Stimulated activated CD4-positive, alpha-beta T cell treated with anti-CD3 and anti-CD28 coated beads, Interleukin-4, amount 100 ng/mL, for 24 hours (primary cell): Measurements from ENCODE around the gene ZNF77.
"Not testable (repeated sequence)": the region's sequence is repeated elsewhere in the genome, so short reads cannot be mapped to it uniquely, and the experiment has no call there.

Source experiments
- DNase-seq: peaks from one replicate; pipeline ENCODE4 v3.0.0-alpha.2; 2020

The ZNF77 gene

DNA sequence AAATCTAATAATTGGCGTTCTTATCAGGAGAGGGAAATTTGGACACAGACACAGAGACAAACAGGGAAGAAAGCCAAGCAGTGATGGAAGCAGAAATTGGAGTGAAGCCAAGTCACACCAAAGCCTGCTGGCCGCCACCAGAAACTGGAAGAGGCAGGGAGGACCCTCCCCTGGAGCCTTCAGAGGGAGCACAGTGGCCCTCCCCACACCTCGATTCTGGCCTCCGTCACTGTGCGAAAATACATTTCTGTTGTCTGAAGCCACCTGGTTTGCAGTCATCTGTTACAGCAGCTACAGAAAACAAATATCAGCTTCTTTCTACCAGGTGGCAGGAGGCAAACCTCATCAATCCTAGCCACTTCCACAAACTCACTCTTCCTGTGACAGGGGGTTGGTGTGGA is 24.3 kb upstream of the ZNF77 start:
- no peak for DNase-seq

DNA sequence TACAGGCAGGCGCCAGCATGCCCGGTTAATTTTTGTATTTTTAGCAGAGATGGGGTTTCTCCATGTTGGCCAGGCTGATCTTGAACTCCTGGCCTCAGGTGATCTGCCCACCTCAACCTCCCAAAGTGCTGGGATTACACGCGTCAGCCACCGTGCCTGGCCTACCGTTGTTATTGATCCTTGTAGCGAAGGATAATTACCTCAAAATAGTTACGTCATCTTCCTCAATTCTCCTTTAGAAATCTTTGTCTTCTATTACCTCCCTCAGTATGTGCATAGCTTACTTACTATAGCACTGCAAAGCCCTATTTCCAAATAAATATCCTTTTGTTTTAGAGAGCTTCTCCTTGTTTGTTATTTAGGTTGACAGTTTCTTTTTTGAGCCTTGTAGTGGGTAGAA is 23.2 kb upstream of the ZNF77 start:
- no peak for DNase-seq

DNA sequence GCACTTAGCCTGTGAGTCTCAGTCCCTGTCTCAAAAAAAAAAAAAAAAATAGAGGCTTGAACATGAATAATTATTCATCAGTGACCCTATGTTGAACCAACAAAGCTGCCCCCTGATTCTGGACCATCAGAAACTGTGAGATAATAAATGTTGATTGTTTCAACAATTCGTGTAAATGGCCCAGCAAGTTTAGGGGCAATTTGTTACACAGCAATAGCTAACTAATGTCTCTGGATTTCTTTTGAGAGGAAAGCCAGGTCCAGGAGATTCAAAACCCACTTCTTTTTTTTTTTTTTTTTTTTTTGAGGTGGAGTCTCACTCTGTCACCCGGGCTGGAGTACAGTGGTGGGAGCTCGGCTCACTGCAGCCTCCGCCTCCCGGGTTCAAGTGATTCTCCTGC is 20.1 kb upstream of the ZNF77 start:
- no peak for DNase-seq

DNA sequence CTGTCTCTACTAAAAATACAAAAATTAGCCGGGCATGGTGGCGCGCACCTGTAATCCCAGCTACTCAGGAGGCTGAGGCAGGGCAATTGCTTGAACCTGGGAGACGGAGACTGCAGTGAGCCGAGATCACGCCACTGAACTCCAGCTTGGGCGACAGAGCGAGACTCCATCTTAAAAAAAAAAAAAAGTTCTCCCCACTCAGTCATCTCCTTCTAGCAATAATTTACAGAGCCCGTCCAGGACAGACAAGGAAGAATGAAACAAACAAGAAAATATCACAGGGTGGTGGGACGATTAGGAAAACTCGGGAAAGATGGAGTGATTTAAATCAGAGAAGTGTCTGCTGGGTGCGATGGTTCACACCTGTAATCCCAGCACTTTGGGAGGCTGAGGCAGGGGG is 18.9 kb upstream of the ZNF77 start:
- not testable (repeated sequence) for DNase-seq

DNA sequence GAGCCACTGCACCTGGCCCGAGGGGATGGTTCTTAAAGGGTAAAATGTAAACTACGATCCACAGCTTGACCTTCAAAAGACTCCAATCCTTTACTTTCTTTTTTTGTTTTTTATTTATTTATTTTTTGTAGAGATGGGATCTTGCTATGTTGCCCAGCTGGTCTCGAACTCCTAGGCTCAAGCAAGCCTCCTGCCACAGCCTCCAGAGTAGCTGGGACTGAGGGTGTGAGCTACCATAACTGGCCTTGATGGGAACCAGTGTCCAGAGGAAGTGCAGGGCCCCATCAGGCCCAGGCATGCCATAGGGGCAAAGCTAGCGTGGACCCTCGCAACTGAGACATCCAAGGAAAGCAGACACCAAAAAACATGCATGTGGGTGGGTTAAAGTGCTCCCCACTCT is 18.4 kb upstream of the ZNF77 start:
- DNase-seq = no peak

DNA sequence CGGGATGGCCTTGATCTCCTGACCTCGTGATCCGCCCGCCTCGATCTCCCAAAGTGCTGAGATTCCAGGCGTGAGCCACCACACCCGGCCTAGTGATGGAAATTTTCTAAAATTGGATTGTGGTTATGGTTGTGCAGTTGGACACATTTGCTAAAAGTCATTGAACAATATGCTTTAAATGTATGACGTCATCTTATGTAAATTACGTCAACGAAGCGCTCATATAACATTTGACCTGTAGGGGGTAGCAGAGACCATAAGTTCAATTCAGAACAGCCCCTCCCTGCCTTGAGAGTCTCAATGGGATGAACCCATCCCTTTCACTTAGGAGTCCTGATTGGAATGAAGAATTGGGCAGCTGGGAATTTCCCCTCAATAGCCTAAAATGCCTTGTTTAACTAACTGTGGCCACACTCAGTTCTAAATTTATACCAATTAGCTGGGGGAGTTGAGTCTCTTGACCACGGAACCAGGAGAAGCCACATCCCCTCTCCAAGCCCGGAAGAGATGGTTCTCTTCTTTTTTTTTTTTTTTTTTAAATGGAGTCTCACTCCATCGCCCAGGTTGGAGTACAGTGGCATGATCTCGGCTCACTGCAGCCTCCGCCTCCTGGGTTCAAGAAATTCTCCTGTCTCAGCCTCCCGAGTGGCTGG is 17.4 kb upstream of the ZNF77 start:
- peak; percentile 56 for DNase-seq

DNA sequence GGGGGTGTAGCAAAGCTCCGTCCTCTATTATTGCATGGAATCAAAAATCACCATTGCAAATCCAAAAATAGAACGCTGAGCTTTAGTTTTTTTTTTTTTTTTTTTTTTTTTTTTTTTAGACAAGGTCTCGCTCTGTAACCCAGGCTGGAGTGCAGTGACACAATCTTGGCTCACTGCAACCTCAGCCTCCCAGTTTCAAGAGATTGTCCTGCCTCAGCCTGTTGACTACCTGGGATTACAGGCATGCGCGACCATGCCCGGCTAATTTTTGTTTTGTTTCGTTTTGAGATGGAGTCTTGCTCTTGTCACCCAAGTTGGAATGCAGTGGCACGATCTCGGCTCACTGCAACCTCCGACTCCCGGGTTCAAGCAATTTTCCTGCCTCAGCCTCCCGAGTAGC is 15.3 kb upstream of the ZNF77 start:
- no peak for DNase-seq

DNA sequence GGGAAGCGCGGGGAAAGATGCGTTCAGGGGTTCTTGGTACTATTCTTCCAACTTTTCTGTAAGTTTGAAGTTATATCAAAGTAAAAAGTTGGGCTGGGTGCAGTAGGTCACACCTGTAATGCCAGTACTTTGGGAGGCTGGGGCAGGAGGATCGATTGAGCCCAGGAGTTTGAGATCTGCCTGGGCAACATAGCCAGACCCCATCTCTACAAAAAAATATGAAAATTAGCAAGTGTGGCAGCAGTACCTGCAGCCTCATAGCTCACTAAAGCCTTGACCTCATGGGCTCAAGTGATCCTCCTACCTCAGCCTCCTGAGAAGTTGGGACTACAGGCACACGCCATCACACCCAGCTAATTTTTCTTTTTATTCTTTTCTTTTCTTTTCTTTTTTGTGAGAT is 12.4 kb upstream of the ZNF77 start:
- no peak for DNase-seq

DNA sequence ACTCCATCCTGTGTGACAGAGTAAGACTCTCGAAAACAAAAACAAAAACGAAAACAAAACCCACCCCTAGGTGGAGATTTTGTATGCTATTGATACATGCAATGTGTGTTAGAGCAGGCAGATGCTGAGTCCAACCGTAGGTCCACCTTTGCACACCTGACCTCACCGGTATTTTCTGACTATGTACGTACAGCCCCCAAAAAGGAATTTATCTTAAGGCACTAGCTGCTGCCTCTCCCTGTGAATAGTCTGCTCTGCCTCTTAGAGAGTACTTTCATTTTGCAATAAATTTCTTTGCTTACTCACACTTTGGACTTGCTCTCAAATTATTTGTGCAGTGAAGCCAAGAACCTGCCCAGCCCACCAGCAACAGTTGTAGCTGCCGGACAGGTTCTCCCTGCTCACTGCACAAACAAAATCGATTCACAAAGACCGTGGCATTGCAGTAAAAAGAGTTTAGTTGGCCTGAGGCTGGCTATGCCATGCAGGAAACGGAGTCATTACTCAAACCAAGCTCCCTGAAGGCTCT is 8.2 kb upstream of the ZNF77 start:
- DNase-seq = no peak

DNA sequence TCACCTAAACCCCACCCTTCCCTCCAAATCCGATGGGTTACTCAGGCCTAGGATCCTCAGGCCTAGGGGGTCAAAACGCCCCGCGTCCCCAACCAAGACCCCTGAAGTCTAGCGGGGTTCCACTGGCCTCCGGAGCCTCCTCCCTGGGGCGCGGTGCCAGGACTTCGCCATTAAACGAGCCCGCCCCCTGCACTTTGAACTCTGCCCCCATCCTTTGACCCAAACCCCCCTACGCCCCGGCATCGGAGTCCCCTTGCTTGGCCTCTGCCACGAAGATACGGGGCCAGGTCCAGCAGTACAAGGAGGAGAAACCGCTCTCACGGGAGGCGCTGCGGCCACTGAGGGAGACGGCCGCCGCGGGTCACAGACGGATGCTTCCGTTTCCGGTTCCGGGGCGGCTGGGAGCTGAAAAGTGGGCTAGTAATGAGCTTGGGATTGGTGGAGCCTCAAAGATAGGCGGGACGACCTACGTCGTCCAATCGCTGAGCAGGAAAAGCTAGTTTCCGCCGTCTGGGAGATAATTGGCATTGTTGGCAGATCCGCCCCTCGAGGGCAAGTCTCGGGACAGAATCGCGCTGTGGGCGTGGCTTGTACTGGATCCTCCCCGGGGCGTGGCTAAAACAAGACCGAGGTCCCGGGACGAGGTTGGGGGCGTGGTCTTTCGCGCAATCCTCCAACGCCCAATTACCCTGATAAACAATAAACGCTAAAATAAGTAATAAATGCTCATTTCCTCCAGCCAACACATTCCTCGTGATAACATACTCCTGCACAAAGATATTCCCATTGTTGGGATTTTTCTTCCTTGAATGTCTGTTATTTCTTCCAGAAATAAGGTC is 5.7 kb upstream of the ZNF77 start:
- peak; percentile 100 for DNase-seq

DNA sequence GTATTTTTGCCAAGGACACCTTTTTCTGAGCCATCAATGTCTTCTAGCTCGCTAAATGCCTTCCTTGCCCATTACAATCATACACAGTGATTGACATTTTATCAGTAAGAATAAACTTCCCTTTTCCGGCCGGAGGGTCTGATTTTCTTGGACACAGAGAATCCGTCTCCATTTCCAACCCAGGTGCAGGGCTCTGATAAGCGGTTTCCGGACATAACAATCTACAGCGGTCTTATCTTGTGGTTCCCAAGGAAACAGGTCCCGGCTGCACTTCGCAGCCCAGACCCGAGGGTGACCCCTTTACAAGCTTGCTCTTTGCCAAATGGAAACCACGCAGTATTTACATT is 5.1 kb upstream of the ZNF77 start:
- DNase-seq = no peak

DNA sequence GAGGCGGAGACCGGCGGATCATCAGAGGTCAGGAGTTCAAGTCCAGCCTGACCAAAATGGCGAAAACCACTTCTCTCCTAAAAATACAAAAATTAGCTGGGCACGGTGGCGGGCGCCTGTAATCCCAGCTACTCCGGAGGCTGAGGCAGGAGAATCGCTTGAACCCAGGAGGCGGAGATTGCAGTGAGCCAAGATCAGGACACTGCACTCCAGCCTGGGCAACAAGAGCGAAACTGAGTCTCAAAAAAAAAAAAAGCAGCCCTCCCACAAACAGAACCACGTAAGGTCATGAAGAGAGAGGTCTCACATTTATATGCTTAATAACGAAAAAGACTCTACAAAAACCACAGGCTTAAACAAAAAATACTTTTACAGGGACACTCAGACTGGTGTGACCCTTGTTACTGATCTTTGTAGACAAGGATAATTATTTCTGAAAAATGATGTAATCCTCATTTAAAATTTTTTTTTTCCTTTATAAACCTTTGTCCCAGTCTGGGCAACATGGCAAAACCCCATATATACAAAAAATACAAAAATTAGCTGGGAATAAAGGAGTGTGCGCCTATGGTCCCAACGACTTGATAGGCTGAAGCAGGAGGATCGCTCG is 909 bp upstream of the ZNF77 start:
- no peak for DNase-seq

DNA sequence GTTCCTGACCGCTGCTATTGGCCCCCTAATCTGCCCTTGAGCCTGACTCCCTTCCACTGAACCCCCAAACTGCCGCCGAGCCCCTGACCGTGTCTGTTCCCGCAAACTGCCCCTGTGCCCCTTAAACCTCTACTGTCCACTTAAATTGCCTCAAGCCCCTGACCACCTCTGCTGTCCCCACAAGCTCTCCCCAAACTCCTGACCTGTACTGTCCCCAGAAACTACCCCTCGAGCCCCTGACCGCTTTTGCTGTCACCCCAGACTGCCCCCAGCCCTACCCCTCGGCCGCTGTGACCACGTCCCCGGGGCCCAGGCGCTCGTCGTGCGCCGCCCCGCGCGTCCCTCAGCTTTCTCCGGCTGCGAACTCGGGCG is 382 bp downstream of the ZNF77 start:
- no peak for DNase-seq

DNA sequence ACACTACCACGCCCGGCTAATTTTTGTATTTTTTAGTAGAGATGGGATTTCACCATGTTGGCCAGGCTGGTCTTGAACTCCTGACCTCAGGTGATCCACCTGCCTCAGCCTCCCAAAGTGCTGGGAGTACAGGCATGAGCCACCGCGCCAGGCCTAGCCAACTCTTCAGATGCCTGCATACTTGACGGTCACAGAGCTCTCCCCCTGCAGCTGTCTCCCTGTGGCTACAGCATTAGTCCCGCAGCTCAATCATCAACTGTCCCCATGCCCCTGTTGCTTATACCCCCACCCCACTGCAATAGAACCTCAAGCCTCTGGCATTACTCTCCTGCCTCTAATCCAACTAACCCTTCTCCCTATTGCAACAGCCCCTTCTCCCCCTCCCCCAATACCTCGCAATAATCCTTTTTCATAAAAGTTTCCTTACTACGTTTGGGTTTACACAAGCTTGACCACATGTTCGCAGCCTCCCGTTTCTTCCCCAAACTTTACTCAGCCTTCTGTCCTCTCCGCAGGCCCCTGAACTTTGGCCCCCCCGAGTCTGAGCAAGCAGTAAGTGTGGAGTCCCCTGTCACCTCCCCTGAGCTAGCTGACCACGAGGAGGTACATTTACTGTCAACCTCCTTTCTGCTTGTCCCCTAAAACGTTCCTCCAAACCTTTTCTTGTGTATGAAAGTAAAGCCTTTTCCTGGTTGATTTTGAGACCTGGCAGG is 1.7 kb downstream of the ZNF77 start:
- DNase-seq = no peak

DNA sequence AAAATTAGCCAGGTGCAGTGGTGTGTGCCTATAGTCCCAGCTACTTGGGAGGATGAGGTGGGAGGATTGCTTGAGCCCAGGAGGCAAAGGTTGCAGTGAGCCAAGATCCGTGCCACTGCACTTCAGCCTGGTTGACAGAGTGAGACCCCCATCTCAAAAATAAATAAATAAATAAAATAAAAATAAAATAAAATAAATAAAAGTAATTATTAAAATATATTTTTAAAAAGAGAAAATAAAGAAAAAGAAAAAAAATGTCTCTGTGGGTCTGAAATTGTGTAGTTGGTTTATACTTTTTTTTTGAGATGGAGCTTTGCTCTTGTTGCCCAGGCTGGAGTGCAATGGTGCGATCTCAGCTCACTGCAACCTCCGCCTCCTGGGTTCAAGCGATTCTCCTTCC is 8.9 kb downstream of the ZNF77 start:
- not testable (repeated sequence) for DNase-seq

DNA sequence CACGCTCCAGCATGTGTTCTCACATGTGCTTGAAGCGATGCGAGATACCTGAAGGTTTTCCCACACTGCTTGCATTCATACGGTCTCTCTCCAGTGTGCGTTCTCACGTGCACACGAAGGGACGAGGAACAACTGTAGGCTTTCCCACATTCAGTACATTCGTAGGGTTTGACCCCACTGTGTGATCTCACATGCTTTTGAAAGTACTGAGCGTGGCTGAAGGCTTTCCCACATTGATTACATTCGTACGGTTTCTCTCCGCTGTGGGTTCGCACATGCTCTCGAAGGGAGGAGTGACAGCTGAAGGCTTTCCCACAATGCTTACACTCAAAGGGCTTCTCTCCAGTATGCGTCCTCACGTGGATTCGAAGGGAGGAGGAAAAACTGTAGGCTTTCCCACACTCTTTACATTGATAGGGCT is 11.3 kb downstream of the ZNF77 start:
- no peak for DNase-seq

DNA sequence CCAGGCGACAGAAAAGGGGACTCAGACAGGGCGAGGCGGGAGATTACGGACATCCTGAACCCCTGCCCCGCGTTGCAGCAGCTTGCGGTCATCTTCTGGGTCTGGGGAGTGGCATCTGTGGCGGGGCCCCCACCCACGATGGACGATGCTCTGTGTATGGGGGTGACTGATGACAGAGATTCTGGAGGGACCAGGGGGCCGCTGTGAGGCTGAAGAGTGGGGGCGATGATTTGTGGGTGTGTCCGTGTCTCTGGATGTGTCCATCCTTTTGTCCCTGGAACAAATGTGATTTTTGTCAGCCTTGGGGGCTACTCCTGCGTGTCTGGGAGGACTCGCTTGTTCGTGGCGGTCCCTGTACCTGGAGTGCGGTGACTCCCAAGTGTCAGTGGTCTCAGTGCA is 17.7 kb downstream of the ZNF77 start:
- no peak for DNase-seq

DNA sequence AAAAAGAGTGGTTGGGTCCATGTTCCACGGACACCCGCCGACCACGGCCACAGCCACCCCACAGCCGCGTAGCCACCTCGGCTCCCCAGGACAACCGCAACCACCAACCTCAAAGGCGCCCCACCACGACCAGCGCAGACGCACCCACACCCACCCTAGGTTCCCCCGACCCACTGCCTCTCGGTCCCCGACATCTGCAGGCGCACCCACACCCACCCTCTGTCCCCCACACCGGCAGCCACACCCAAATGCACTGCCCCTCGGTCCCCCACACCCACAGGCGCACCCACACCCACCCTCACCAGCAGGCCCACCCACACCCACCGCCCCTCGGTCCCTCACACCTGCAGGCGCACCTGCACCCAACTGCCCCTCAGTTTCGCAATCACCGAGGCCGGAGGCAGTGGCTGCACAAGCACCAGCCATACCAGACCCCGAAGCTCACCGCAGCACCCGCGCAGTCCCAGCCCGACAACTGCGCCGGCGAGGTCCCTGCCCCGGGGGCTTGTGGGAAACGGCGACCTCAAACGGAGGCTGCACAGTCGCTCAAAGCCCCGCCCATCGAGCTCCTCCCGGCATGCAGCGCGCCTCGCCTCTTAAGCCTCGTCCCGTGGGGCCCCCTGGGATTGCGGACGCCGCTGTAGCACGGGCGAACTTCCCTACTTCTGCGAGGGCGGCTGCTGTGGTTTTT is 18.3 kb downstream of the ZNF77 start:
- no peak for DNase-seq

DNA sequence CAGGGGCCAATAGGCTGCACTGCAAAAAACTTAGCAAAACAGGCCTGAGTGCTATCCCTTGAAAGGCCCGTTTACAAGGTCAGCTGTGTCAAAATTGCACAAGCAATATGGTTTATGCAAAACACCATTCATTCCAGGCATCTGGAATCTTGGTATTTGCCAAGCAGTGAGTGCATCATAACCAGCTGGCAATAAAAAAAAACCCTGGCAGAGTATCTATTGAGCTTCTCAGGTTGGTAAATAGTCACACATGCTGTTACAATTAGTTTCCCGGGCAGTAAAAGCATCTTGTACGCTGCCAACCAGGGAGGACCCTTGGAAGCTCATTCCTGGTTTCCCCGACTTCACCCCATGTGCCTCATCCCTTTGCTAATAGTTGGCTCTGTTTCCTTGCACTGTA is 21.3 kb downstream of the ZNF77 start:
- no peak for DNase-seq

DNA sequence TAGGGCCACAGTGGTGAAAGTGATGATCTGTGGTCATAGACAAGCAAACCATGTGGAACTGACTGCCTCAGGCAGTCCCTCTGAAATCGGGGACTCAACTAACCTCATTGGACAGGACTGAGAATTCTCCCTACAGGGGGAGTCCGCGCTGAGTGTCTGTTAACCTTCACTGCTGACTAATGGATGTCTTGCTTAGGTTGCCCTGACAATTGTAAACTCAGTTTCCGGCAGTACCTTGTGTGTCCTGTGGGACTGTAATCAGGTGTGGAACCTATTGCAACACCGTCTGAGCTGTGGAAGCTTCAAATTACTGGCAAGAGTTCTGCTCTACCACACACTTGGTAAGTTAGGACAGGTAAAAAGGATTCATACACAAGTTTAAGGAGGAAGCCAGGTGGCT is 21.8 kb downstream of the ZNF77 start:
- no peak for DNase-seq

DNA sequence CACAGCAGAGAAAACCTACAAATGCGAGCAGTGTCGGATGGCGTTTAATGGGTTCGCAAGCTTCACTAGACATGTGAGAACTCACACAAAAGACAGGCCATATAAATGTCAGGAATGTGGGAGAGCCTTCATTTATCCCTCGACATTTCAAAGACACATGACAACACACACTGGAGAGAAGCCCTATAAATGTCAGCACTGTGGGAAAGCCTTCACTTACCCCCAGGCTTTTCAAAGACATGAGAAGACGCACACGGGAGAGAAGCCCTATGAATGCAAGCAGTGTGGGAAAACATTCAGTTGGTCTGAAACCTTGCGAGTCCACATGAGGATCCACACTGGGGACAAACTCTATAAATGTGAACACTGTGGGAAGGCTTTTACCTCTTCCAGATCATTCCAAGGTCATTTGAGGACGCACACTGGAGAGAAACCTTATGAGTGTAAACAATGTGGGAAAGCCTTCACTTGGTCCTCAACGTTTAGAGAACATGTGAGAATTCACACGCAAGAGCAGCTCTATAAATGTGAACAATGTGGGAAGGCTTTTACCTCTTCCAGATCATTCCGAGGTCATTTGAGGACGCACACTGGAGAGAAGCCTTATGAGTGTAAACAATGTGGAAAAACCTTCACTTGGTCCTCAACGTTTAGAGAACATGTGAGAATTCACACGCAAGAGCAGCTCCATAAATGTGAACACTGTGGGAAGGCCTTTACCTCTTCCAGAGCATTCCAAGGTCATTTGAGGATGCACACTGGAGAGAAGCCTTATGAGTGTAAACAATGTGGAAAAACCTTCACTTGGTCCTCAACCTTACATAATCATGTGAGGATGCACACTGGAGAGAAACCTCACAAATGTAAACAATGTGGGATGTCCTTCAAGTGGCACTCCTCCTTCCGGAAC is 27.2 kb downstream of the ZNF77 start:
- no peak for DNase-seq

DNA sequence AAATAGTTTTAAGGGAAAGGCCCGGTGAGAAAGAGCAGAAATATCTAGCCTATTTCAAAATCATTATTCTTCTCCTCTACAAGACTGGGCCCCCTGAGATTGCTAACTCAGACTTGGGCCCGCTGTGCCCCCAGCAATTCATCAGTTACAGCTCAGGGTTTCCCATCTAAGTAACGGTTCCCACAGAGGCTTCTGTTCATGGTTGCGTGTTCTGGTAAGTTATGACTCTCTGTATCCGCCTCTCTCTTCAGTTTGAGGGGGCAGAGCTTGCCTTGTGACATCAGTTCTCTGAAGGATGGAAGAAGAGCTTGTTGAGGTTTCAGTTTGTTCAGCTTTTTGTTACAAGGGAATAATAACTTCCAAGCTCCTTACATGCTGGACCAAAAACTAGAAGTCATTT is 32.5 kb downstream of the ZNF77 start:
- peak; percentile 29 for DNase-seq
